Measurements from ENCODE around the gene COL4A6. TPM values are rescaled to one million over a fixed set of nuclear protein-coding genes. Genes with fewer than 3 reads are reported as not detected.
A peak's percentile ranks its signal among the peaks of the same experiment; 100 is the strongest.

Gene COL4A6
- total RNA-seq, 2 donors from 2014 or later: 0.73 to 1.0 TPM

GRCh38 chrX:108177351-108178142 is 260.7 kb downstream of the COL4A6 start:
- intact Hi-C loops (cut with DNase I, micrococcal nuclease): no loop called here
- ATAC-seq (no peak), DNase-seq (no peak)

- no peak for DNase-seq
- intact Hi-C loops (cut with DNase I, micrococcal nuclease): no loop called here
- no peak for ATAC-seq
These were observed 264.3 kb downstream of the COL4A6 start for GRCh38 chrX:108173874-108174273.

- no peak for DNase-seq
- ATAC-seq: no peak
- intact Hi-C loops (cut with DNase I, micrococcal nuclease): no loop called here
These were observed 266.6 kb downstream of the COL4A6 start for GRCh38 chrX:108171671-108172070.

- intact Hi-C loops (cut with DNase I, micrococcal nuclease): loop anchor here in 1 of 2 donors (5.0 kb wide), 1 partner anchor 1737 kb away; no protein-coding TSS in a partner anchor
- DNase-seq: no peak
- ATAC-seq: no peak
These were observed 268.5 kb downstream of the COL4A6 start for GRCh38 chrX:108169768-108170167.

GRCh38 chrX:108168961-108169740 is 269.1 kb downstream of the COL4A6 start:
- DNase-seq (no peak), ATAC-seq (no peak)
- intact Hi-C loops (cut with DNase I, micrococcal nuclease): loop anchor here in 1 of 2 donors (5.0 kb wide), 1 partner anchor 1737 kb away; no protein-coding TSS in a partner anchor

GRCh38 chrX:108167211-108167872 is 270.9 kb downstream of the COL4A6 start:
- intact Hi-C loops (cut with DNase I, micrococcal nuclease): loop anchor here in 1 of 2 donors (5.0 kb wide), 1 partner anchor 1735 kb away; no protein-coding TSS in a partner anchor
- DNase-seq (no peak), ATAC-seq (no peak)

GRCh38 chrX:108165383-108166111 is 272.7 kb downstream of the COL4A6 start:
- ATAC-seq (peak; percentile 53), DNase-seq (peak in 1 of 2 donors; percentile 16)
- intact Hi-C loops (cut with DNase I, micrococcal nuclease): loop anchor here in 1 of 2 donors (5.0 kb wide), 1 partner anchor 1733 kb away; no protein-coding TSS in a partner anchor

GRCh38 chrX:108163333-108164082 is 274.7 kb downstream of the COL4A6 start:
- no peak for ATAC-seq
- no peak for DNase-seq
- intact Hi-C loops (cut with DNase I, micrococcal nuclease): no loop called here

- ATAC-seq (no peak), DNase-seq (no peak)
- intact Hi-C loops (cut with DNase I, micrococcal nuclease): no loop called here
These were observed 276.0 kb downstream of the COL4A6 start for GRCh38 chrX:108162265-108162664.

GRCh38 chrX:108160309-108160708 is 277.9 kb downstream of the COL4A6 start:
- intact Hi-C loops (cut with DNase I, micrococcal nuclease): no loop called here
- ATAC-seq (no peak), DNase-seq (no peak)

- ATAC-seq: no peak
- intact Hi-C loops (cut with DNase I, micrococcal nuclease): no loop called here
- DNase-seq: no peak
These were observed 279.1 kb downstream of the COL4A6 start for GRCh38 chrX:108159028-108159670.

GRCh38 chrX:108157628-108158027 is 280.6 kb downstream of the COL4A6 start:
- ATAC-seq (no peak), DNase-seq (no peak)
- intact Hi-C loops (cut with DNase I, micrococcal nuclease): no loop called here

GRCh38 chrX:108156934-108157466 is 281.2 kb downstream of the COL4A6 start:
- intact Hi-C loops (cut with DNase I, micrococcal nuclease): no loop called here
- DNase-seq: no peak
- no peak for ATAC-seq

- ATAC-seq (no peak), DNase-seq (no peak)
- intact Hi-C loops (cut with DNase I, micrococcal nuclease): no loop called here
These were observed 282.1 kb downstream of the COL4A6 start for GRCh38 chrX:108156082-108156481.

- intact Hi-C loops (cut with DNase I, micrococcal nuclease): no loop called here
- DNase-seq (no peak), ATAC-seq (no peak)
These were observed 289.7 kb downstream of the COL4A6 start for GRCh38 chrX:108148524-108148923.

- DNase-seq (no peak), ATAC-seq (no peak)
- intact Hi-C loops (cut with DNase I, micrococcal nuclease): no loop called here
These were observed 299.2 kb downstream of the COL4A6 start for GRCh38 chrX:108138814-108139702.

Data from left colon (tissue), 2 donors.